ENCODE measurements around the gene LMF1. TPM values are rescaled to one million over a fixed set of nuclear protein-coding genes. Genes with fewer than 3 reads are reported as not detected.

Gene LMF1
- total and polyA plus RNA-seq, 12 donors = 5.1 to 15.4 (median 7.6) TPM

GRCh38 chr16:1006781-1007180 is 36.0 kb upstream of the LMF1 start:
- 90 to 91% methylated on average over 25 of the region's 25 CpGs for WGBS, 2 donors
- TF ChIP-seq, protein P1, sequence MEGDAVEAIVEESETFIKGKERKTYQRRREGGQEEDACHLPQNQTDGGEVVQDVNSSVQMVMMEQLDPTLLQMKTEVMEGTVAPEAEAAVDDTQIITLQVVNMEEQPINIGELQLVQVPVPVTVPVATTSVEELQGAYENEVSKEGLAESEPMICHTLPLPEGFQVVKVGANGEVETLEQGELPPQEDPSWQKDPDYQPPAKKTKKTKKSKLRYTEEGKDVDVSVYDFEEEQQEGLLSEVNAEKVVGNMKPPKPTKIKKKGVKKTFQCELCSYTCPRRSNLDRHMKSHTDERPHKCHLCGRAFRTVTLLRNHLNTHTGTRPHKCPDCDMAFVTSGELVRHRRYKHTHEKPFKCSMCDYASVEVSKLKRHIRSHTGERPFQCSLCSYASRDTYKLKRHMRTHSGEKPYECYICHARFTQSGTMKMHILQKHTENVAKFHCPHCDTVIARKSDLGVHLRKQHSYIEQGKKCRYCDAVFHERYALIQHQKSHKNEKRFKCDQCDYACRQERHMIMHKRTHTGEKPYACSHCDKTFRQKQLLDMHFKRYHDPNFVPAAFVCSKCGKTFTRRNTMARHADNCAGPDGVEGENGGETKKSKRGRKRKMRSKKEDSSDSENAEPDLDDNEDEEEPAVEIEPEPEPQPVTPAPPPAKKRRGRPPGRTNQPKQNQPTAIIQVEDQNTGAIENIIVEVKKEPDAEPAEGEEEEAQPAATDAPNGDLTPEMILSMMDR (IDR thresholded peaks at IDR 0.05) = no peak
- H3K27me3 ChIP-seq = peaks cover 0 to 45% (median 31%) of the 10 kb centered on the region in 7 donors
- peaks cover 0 to 15% (median 0%) of the 10 kb centered on the region in 9 donors for H3K4me1 ChIP-seq
- no peak overlapping the region for H3K4me3 ChIP-seq
- ATAC-seq (no peak), DNase-seq (no peak)
- H3K9me3 ChIP-seq = no peaks in the 10 kb centered on the region
- intact Hi-C loops (cut with DNase I) = loop anchor here in 1 of 10 donors (10.0 kb wide), 1 partner anchor 112 kb away; no protein-coding TSS in a partner anchor
- H3K27ac ChIP-seq = no peak overlapping the region
- no peaks in the 10 kb centered on the region for H3K36me3 ChIP-seq

- Histone ChIP-seq H3K27me3 (peaks cover 0 to 42% (median 30%) of the 10 kb centered on the region in 7 donors), H3K36me3 (no peaks in the 10 kb centered on the region), H3K4me1 (peaks cover 0 to 15% (median 0%) of the 10 kb centered on the region in 9 donors), H3K9me3 (no peaks in the 10 kb centered on the region), H3K27ac (no peak overlapping the region), H3K4me3 (no peak overlapping the region)
- no peak for DNase-seq
- intact Hi-C loops (cut with DNase I) = loop anchor here in 1 of 10 donors (10.0 kb wide), 1 partner anchor 110 kb away; no protein-coding TSS in a partner anchor
- TF ChIP-seq, protein P1 (IDR thresholded peaks at IDR 0.05) = no peak
- WGBS, 2 donors = 89 to 91% methylated on average over 11 of the region's 11 CpGs
- no peak for ATAC-seq
These were observed 34.5 kb upstream of the LMF1 start for GRCh38 chr16:1005286-1005685.

- peaks cover 0 to 15% (median 0%) of the 10 kb centered on the region in 9 donors for H3K4me1 ChIP-seq
- WGBS, 2 donors = 80 to 83% methylated on average over 39 to 41 of the region's 41 CpGs
- DNase-seq (no peak), ATAC-seq (no peak)
- H3K27ac ChIP-seq = no peak overlapping the region
- peaks cover 0 to 40% (median 26%) of the 10 kb centered on the region in 7 donors for H3K27me3 ChIP-seq
- no peaks in the 10 kb centered on the region for H3K36me3 ChIP-seq
- H3K9me3 ChIP-seq = no peaks in the 10 kb centered on the region
- H3K4me3 ChIP-seq = no peak overlapping the region
- intact Hi-C loops (cut with DNase I) = loop anchor here in 1 of 10 donors (10.0 kb wide), 1 partner anchor 109 kb away; no protein-coding TSS in a partner anchor
- TF ChIP-seq, protein P1 (IDR thresholded peaks at IDR 0.05) = no peak
These were observed 32.9 kb upstream of the LMF1 start for GRCh38 chr16:1003391-1004347.

GRCh38 chr16:1002399-1003166 is 31.8 kb upstream of the LMF1 start:
- DNase-seq (no peak), ATAC-seq (peak in 2 of 8 donors; percentile 39 to 53)
- Histone ChIP-seq H3K27me3 (peaks cover 0 to 37% (median 15%) of the 10 kb centered on the region in 7 donors), H3K9me3 (no peaks in the 10 kb centered on the region), H3K27ac (no peak overlapping the region), H3K36me3 (no peaks in the 10 kb centered on the region), H3K4me1 (peaks cover 0 to 22% (median 7%) of the 10 kb centered on the region in 9 donors), H3K4me3 (no peak overlapping the region)
- TF ChIP-seq, protein P1 (IDR thresholded peaks at IDR 0.05) = no peak
- intact Hi-C loops (cut with DNase I) = loop anchor here in 1 of 10 donors (10.0 kb wide), 1 partner anchor 108 kb away; no protein-coding TSS in a partner anchor
- WGBS, 2 donors = 74 to 79% methylated on average over 46 of the region's 46 CpGs

Measured in heart right ventricle (tissue), 16 donors.